Activated effector memory CD4-positive, alpha-beta T cell treated with anti-CD3 and anti-CD28 coated beads, Interleukin-2, amount 50 U/mL, for 16 hours (primary cell): ENCODE measurements around the gene OTULINL.

ENCODE experiments used
- DNase-seq: peaks from one replicate; pipeline ENCODE4 v3.0.0-alpha.2; 2020

Gene OTULINL

DNA sequence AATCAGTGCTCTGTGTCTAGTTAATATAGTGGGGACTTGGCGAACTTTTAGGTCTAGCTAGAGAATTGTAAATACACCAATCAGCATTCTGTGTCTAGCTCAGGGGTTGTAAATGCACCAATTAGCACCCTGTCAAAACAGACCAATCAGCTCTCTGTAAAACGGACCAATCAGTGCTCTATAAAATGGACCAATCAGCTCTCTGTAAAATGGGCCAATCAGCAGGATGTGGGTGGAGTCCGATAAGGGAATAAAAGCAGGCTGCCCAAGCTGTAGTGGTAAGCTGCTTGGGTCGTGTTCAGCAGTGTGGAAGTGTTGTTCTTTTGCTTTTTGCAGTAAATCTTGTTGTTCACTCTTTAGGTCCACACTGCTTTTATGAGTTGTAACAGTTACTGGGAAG is 3.6 kb upstream of the OTULINL start:
- DNase-seq, result no peak

- DNase-seq, result no peak
These were observed 2.3 kb upstream of the OTULINL start for GRCh38 chr5:14579246-14579645.

- DNase-seq, result no peak
These were observed 1.7 kb upstream of the OTULINL start for GRCh38 chr5:14579731-14580397.

DNA sequence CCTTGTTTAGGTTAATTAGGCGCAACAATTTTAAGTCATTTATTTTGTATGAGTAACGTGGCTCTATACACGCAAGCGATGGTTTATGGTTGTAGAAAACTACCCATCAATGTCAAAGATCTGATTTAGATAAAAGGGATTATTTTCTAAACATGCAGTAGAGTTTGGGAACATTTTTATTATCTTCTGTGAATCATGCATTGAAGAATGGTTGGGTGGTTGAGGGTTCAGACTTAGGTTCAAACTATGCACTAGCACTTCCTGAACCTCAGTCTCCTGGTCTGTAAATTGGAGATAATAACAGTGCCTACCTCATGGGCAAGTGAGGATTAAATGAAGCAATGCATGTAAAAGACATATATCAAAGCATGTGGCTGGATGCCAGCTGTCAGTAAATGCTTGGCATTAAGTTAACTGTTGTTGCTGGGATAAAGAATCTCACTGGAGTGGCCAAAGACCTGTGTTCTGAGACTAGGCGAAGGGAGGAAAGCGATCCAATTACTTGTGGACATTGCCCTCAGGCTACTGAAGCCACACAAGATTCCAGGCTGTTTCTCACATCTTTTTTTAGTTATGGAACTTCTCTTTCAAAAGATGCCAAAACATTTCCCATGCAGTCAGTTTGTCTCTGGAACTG is 1.1 kb upstream of the OTULINL start:
- no peak for DNase-seq

DNA sequence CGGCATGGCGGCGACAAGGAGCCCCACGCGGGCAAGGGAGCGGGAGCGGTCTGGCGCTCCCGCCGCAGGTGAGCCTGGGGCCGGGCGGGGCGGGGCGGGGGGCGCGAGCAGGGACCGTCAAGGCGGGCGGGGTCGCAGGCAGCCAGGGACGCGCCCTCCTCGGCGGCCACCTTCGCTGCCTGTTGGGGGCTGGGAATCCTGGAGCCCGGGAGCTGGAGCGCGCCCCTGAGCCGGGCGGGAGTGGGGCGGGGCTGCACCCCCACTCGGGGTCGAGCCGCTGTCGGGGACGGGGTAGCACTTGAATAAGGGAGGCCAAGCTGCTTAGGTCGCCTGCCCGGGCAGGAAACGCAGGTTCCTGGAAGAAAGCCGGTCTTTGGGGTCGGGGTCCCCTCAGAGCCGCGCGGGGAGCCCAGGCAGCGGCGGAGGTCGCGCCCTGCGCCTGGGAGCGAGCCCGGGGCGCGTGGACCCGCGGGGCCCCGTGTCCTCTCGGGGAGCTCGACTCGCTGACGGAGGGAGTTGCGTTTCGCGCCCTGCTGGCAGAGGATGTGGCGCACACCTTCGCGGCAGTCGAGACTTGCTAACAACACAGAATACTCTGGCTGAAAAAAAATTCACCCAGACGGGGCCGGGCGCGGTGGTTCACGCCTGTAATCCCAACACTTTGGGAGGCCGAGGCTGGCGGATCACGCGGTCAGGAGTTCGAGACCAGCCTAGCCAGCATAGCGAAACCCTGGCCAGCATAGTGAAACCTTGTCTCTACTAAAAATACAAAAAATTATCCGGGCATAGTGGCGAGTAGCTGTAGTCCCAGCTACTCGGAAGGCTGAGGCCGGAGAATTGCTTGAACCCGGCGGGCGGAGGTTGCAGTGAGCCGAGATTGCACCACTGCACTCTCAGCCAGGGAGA is 552 bp downstream of the OTULINL start:
- DNase-seq, result peak; percentile 93

- DNase-seq, result no peak
These were observed 1.2 kb downstream of the OTULINL start for GRCh38 chr5:14582797-14583137.

DNA sequence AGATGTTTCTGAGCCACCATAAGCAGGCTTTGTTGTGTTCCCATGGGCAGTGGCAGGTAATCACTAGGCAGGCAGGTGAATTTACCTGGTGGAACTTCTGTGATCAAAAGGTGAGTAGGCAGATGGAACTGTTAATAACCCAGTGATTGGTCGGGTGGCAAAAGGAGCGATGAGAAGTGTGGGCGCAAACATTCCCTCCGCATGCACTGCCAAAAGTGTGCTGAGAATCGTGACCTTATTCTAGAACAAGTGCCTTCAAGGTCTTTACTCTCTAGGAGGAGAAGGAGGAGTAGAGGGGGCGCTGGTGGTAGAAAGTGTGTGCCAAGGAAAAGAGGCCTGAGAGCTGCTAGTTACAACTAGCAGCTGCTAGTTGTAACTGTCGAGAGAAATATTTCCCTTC is 3.3 kb downstream of the OTULINL start:
- no peak for DNase-seq

DNA sequence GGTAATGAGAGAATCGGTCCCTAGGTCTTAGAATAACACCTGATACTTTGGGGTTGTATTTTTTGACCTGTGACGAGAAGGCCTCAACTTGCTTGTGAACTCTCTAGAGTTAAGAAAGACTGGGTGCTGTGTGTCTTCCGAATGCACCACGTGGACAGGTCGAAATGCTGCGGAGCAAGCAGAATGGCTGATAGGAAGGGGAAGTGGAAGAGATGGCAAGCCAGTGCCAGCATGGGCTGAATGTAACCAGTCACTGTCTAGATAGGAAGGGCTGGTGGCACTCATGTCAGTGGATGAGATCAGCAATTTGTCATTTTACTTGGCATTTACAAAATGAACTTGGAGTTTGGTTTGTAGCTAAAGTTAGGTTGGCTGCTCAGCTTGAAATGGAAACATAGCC is 5.6 kb downstream of the OTULINL start:
- no peak for DNase-seq

GRCh38 chr5:14588145-14588544 is 6.6 kb downstream of the OTULINL start:
- DNase-seq, result no peak

GRCh38 chr5:14588758-14589543 is 7.4 kb downstream of the OTULINL start:
- no peak for DNase-seq

DNA sequence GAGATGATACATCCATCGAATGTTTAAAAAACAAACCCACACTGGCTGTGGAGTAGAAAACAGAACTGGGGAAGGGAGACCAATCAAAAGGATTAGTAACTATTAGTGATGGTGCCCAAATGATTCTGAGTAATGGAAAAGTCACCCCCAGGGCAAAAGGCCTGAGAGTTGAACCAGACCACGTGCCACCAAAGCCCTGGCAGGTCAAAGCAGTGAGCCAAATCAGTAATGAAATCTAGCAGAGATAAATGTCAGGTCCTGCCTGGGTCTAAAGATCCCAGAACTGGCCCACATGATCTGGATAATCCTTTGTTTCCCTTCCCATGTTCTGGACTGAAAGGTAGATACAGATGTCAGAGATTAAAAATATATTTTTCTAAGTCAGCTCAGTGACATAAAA is 9.4 kb downstream of the OTULINL start:
- DNase-seq, result no peak

DNA sequence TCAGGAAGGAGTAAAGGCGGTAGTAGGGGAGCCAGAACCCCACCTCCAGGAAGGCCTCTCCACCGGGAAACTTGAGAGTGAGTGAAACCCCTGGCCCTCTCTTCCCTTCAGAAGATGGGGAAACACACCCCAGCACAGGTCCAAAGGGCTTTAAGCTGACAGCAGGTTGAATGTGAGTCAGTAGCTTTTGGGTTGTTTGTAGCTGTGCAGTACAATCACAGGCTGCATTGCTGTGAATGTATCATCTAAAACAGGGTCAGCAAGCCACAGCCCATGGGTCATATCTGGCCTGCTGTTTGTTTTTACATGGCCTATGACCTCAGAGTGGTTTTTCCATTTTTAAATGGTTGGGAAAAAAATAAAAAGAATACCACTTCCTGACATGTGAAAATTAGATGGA is 10.0 kb downstream of the OTULINL start:
- DNase-seq, result no peak

GRCh38 chr5:14593326-14594021 is 11.9 kb downstream of the OTULINL start:
- DNase-seq, result peak; percentile 72

GRCh38 chr5:14594378-14595074 is 12.9 kb downstream of the OTULINL start:
- DNase-seq, result peak; percentile 65

DNA sequence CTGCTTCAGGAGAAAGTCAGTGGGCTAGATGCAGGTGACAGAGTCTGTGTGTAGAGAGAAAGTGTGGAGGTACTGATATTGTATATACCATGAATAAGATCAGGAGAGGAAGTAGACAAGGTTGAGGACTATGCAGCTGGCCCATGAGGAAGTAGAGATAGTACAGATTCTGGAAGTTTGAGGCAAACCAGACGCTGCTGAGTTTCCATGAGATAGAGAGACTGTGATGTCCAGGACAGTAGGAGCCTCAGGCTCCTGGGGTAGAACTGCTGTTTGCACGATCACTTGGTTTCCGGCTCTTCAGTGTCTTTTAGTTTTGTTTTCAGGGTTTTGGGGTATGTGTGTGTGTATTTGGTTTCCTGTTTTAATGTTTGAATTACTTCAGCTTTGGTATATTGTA is 13.6 kb downstream of the OTULINL start:
- DNase-seq, result peak; percentile 65

DNA sequence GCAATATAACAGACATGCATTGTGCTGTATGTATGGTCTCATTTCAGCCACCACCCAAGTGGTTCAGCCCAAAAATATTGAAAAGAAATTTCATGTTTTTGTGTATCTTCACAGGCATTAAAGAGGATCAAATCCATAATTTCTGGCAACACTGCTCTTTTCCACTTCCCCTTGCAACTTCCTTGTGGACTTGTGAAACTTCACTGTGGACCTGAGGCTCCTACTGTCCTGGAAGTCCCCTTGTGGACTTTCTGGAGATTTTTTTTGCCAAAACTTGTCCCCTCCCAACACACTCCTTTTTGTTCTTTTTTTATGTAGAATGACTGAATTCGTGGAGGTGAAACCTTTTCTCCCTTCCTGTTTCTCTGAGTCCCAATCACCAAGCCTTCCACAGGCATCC is 14.3 kb downstream of the OTULINL start:
- no peak for DNase-seq

GRCh38 chr5:14597080-14597479 is 15.5 kb downstream of the OTULINL start:
- no peak for DNase-seq

GRCh38 chr5:14598225-14598624 is 16.6 kb downstream of the OTULINL start:
- DNase-seq, result no peak

GRCh38 chr5:14599476-14600127 is 18.0 kb downstream of the OTULINL start:
- no peak for DNase-seq

GRCh38 chr5:14600846-14601245 is 19.3 kb downstream of the OTULINL start:
- DNase-seq, result no peak

DNA sequence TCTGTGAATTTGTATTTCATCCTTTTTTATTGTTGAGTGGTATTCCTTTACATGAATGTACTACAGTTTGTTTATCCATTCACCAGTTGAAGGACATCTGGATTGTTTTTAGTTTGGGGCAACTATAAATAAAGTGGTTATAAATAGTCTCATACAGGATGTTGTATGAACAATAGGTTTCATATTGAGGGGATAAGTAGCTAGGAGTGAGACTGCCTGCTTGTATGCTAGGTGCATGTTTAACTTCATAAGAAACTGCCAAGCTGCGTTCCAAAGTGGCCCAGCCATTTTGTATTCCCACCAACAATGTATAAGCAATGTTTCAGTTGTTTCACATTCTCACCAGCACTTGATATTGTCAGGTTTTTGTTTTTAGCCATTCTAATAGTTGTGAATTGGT is 21.5 kb downstream of the OTULINL start:
- no peak for DNase-seq
